Gastroesophageal sphincter (tissue), 4 donors: ENCODE results near the gene NME1. TPM values are rescaled to one million over a fixed set of nuclear protein-coding genes. Genes with fewer than 3 reads are reported as not detected.
"Not testable (repeated sequence)": the region's sequence is repeated elsewhere in the genome, so short reads cannot be mapped to it uniquely, and the experiment has no call there.

Experiments
- ATAC-seq: fragments of 150-250 bp; one replicate; pipeline ENCODE4 v1.9.1; 2016; ENCODE audit warnings: mild to moderate bottlenecking, moderate library complexity
- H3K27ac ChIP-seq, 4 donors: fragments of 200-600 bp; sonication (generic) in 3 of 4; 1 replicate in 3 of 4; 2 replicates in 1 of 4; pipeline ENCODE4 v1.5.1; 2016 to 2019
- H3K27me3 ChIP-seq: fragments of 200-600 bp; sonication (generic); one replicate; pipeline ENCODE4 v1.5.1; 2019
- H3K36me3 ChIP-seq, 2 donors: fragments of 200-600 bp; sonication (generic); one replicate each; pipeline ENCODE4 v1.5.1; 2019; ENCODE audit warnings: control low read depth in 1 of 2
- H3K4me1 ChIP-seq, 3 donors: fragments of 200-600 bp; sonication (generic); 1 replicate in 2 of 3; 2 replicates in 1 of 3; pipeline ENCODE4 v1.5.1; 2016 to 2019; ENCODE audit warnings: control low read depth in 2 of 3
- H3K4me3 ChIP-seq, 2 donors: fragments of 200-600 bp; sonication (generic); one replicate each; pipeline ENCODE4 v1.5.1; 2019; ENCODE audit warnings: mild to moderate bottlenecking in 1 of 2, moderate library complexity in 1 of 2
- H3K9me3 ChIP-seq, 3 donors: fragments of 200-600 bp; sonication (generic); one replicate each; pipeline ENCODE4 v1.5.1; 2017 to 2019; ENCODE audit warnings: control low read depth in 2 of 3
- CTCF ChIP-seq, 4 experiments: fragments of 200-600 bp in 2 of 4; fragments of 450-650 bp in 2 of 4; sonication (generic) in 1 of 4; IDR thresholded peaks; one replicate each; pipeline ENCODE4 v1.5.1; 2017 to 2019; ENCODE audit warnings: antibody characterized with exemption in 4 of 4, mild to moderate bottlenecking in 2 of 4, moderate library complexity in 2 of 4
- EP300 ChIP-seq: sonication (generic); formaldehyde crosslinking; IDR thresholded peaks from one replicate; pipeline ENCODE4 v1.6.1; 2017; ENCODE audit warnings: antibody characterized with exemption, mild to moderate bottlenecking
- POLR2A ChIP-seq, 2 donors: fragments of 450-650 bp; IDR thresholded peaks; one replicate each; pipeline ENCODE4 v1.6.1; 2017; ENCODE audit warnings: antibody characterized with exemption in 2 of 2, mild to moderate bottlenecking in 2 of 2, moderate library complexity in 1 of 2
- POLR2AphosphoS5 ChIP-seq: sonication (generic); formaldehyde crosslinking; IDR thresholded peaks from one replicate; pipeline ENCODE4 v1.6.1; 2017; ENCODE audit warnings: antibody characterized with exemption
- WGBS, 2 donors: methylation state at CpG; one replicate each; pipeline ENCODE4 v1.1.5; 2018; ENCODE audit warnings: low coverage in 1 of 2; 5-methylcytosine and 5-hydroxymethylcytosine counted together
- total RNA-seq, 4 donors: library from RNA; depleted of rRNA; stranded (reverse); fragments of >200 nt; gene quantifications; one replicate each; pipeline ENCODE4 v1.1.0, GENCODE V29; 2016

The NME1 gene
- total RNA-seq, 4 donors from 2014 or later = 9.7 to 37.1 (median 29.1) TPM

- H3K9me3 ChIP-seq = no peaks in the 10 kb centered on the region
- peak; percentile 82 for ATAC-seq
- peak overlapping the region; percentile 99 to 100 (median 100) for H3K27ac ChIP-seq
- H3K36me3 ChIP-seq = no peaks in the 10 kb centered on the region
- H3K4me3 ChIP-seq = peak overlapping the region; percentile 76 to 91
- 11 to 25% methylated on average over 18 of the region's 23 CpGs for WGBS, 2 donors
- peaks cover 0 to 38% (median 23%) of the 10 kb centered on the region in 3 donors for H3K4me1 ChIP-seq
- no peaks in the 10 kb centered on the region for H3K27me3 ChIP-seq
- TF ChIP-seq POLR2A (IDR thresholded peaks at IDR 0.05) (peak; percentile 85 to 95), POLR2AphosphoS5 (peak; percentile 95), EP300 (no peak), CTCF (IDR thresholded peaks at IDR 0.05) (no peak)
These were observed 31.5 kb upstream of the NME1 start for GRCh38 chr17:51121620-51122472.

GRCh38 chr17:51122473-51123115 lies 30.8 kb upstream of the NME1 start:
- H3K27me3 ChIP-seq, H3K9me3 ChIP-seq, ATAC-seq, H3K4me3 ChIP-seq, H3K36me3 ChIP-seq: not testable (repeated sequence)
- WGBS, 2 donors = 80 to 94% methylated on average over 4 to 10 of the region's 10 CpGs
- Histone ChIP-seq H3K4me1 (peaks cover 0 to 31% (median 17%) of the 10 kb centered on the region in 3 donors), H3K27ac (peak overlapping the region; percentile 99 to 100 (median 100))

- no peak for ATAC-seq
- Histone ChIP-seq H3K4me3 (no peak overlapping the region), H3K27me3 (no peaks in the 10 kb centered on the region), H3K27ac (no peak overlapping the region), H3K4me1 (peaks cover 0 to 19% (median 0%) of the 10 kb centered on the region in 3 donors), H3K9me3 (no peaks in the 10 kb centered on the region), H3K36me3 (no peaks in the 10 kb centered on the region)
- no peak for TF ChIP-seq CTCF (IDR thresholded peaks at IDR 0.05)
- no peak for TF ChIP-seq EP300
- TF ChIP-seq POLR2A (IDR thresholded peaks at IDR 0.05) = no peak
- TF ChIP-seq POLR2AphosphoS5 = no peak
- 76 to 80% methylated on average over 2 to 5 of the region's 5 CpGs for WGBS, 2 donors
These were observed 28.5 kb upstream of the NME1 start for GRCh38 chr17:51124640-51125503.

- no peaks in the 10 kb centered on the region for H3K9me3 ChIP-seq
- no peaks in the 10 kb centered on the region for H3K27me3 ChIP-seq
- TF ChIP-seq POLR2AphosphoS5 = no peak
- ATAC-seq = no peak
- no peak overlapping the region for H3K4me3 ChIP-seq
- H3K27ac ChIP-seq = peak overlapping the region in 1 of 4 donors; percentile 6
- H3K36me3 ChIP-seq = no peaks in the 10 kb centered on the region
- H3K4me1 ChIP-seq = peaks cover 0 to 19% (median under 1%) of the 10 kb centered on the region in 3 donors
- WGBS, 2 donors = 58 to 79% methylated on average over 2 to 3 of the region's 3 CpGs
These were observed 25.3 kb upstream of the NME1 start for GRCh38 chr17:51128076-51128475.

- Histone ChIP-seq H3K4me1 (peaks cover 0 to 20% (median 3%) of the 10 kb centered on the region in 3 donors), H3K27ac (peak overlapping the region in 3 of 4 donors; percentile 24 to 60 (median 52)), H3K27me3 (no peaks in the 10 kb centered on the region), H3K9me3 (no peaks in the 10 kb centered on the region), H3K4me3 (no peak overlapping the region), H3K36me3 (no peaks in the 10 kb centered on the region)
- no peak for ATAC-seq
- no peak for TF ChIP-seq CTCF (IDR thresholded peaks at IDR 0.05)
These were observed 20.4 kb upstream of the NME1 start for GRCh38 chr17:51132964-51133319.
